ENCODE data around the gene IMPA2. TPM values are rescaled to one million over a fixed set of nuclear protein-coding genes. Genes with fewer than 3 reads are reported as not detected.

The IMPA2 gene
- total RNA-seq, 2 donors from 2014 or later = 269 to 446 TPM

GRCh38 chr18:12060182-12060870 is 79.0 kb downstream of the IMPA2 start:
- intact Hi-C loops (cut with DNase I) = no loop called here
- ATAC-seq (no peak), DNase-seq (no peak)
- WGBS, 2 donors = 64 to 87% methylated on average over 7 to 18 of the region's 20 CpGs
- no peaks in the 10 kb centered on the region for H3K27me3 ChIP-seq
- H3K4me1 ChIP-seq = no peaks in the 10 kb centered on the region
- no peak overlapping the region for H3K4me3 ChIP-seq
- TF ChIP-seq CTCF (IDR thresholded peaks at IDR 0.05) (no peak), POLR2A (IDR thresholded peaks at IDR 0.05) (no peak)
- H3K27ac ChIP-seq = no peak overlapping the region
- H3K36me3 ChIP-seq (replicated peaks in 1 of 2; ENCODE audit: insufficient read depth in 1 of 2, low read depth in 2 of 2) = no peaks in the 10 kb centered on the region
- H3K9me3 ChIP-seq = no peaks in the 10 kb centered on the region

GRCh38 chr18:12061685-12062084 is 80.4 kb downstream of the IMPA2 start:
- intact Hi-C loops (cut with DNase I) = no loop called here
- no peaks in the 10 kb centered on the region for H3K4me1 ChIP-seq
- H3K9me3 ChIP-seq = no peaks in the 10 kb centered on the region
- DNase-seq = no peak
- H3K36me3 ChIP-seq (replicated peaks in 1 of 2; ENCODE audit: insufficient read depth in 1 of 2, low read depth in 2 of 2) = no peaks in the 10 kb centered on the region
- no peak for TF ChIP-seq CTCF (IDR thresholded peaks at IDR 0.05)
- TF ChIP-seq POLR2A (IDR thresholded peaks at IDR 0.05) = no peak
- H3K27me3 ChIP-seq = no peaks in the 10 kb centered on the region
- H3K27ac ChIP-seq = no peak overlapping the region
- H3K4me3 ChIP-seq = no peak overlapping the region
- ATAC-seq = no peak
- 79 to 82% methylated on average over 5 to 14 of the region's 14 CpGs for WGBS, 2 donors

DNA sequence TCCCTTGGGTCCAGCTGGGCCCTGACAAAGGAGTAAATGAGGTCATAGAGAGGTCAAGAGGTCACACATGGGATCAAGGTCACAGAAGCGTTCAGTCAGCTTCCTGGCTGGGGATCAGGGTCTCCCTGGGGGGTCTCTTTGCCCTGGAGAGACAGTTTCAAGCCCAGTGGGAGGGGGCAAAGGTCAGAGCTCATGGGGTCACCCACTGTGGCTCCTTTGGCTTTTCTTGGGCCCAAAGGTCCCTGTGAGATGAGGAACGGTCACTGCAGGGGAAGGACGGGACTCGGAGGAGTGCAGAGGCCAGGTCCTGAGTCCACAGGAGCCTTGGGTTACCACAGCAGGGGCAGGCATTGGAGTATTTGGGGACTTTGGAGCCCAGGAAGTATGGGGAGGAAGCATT is 81.7 kb downstream of the IMPA2 start:
- no peaks in the 10 kb centered on the region for H3K9me3 ChIP-seq
- no peak for ATAC-seq
- no peak overlapping the region for H3K27ac ChIP-seq
- WGBS, 2 donors = 50 to 79% methylated on average over 4 of the region's 4 CpGs
- no peaks in the 10 kb centered on the region for H3K36me3 ChIP-seq (replicated peaks in 1 of 2; ENCODE audit: insufficient read depth in 1 of 2, low read depth in 2 of 2)
- intact Hi-C loops (cut with DNase I) = no loop called here
- DNase-seq = no peak
- H3K4me1 ChIP-seq = no peaks in the 10 kb centered on the region
- H3K4me3 ChIP-seq = no peak overlapping the region
- no peaks in the 10 kb centered on the region for H3K27me3 ChIP-seq
- TF ChIP-seq CTCF (IDR thresholded peaks at IDR 0.05) (no peak), POLR2A (IDR thresholded peaks at IDR 0.05) (no peak)

DNA sequence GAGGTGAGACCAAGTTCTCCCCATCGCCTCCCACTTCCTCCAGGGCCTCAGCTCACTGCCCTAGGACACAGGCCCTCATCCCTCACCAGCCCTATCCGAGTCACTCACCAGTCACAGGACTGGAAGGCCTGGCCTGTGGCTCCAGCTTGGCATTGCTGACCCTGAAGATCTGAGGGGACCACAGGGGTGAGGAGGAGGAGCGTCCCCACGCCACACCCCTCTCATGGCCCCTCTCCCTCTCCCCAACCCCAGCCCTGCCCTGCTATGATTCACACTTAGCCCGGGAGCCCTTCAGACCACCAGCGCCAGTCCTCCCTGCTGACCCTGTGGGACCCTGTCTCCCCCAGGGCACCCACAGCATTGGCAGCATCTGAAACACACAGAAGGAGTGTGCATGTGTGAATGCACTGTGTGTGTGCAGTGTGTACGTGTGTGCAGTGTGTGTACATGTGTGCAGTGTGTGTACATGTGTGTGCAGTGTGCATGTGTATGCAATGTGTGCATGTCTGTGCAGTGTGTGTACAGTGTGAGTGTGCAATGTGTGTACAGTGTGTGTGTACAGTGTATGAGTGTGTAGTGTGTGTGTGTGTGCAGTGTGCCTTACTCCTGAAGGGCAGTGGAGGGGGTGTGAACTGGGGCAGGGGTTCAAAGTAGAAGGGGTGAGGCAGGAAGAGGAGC is 82.9 kb downstream of the IMPA2 start:
- Histone ChIP-seq H3K27ac (no peak overlapping the region), H3K27me3 (no peaks in the 10 kb centered on the region), H3K4me1 (no peaks in the 10 kb centered on the region), H3K9me3 (no peaks in the 10 kb centered on the region), H3K4me3 (no peak overlapping the region), H3K36me3 (replicated peaks in 1 of 2; ENCODE audit: insufficient read depth in 1 of 2, low read depth in 2 of 2) (no peaks in the 10 kb centered on the region)
- ATAC-seq (no peak), DNase-seq (no peak)
- TF ChIP-seq POLR2A (IDR thresholded peaks at IDR 0.05) (no peak), CTCF (IDR thresholded peaks at IDR 0.05) (no peak)
- 74 to 82% methylated on average over 3 to 7 of the region's 7 CpGs for WGBS, 2 donors
- intact Hi-C loops (cut with DNase I) = no loop called here

DNA sequence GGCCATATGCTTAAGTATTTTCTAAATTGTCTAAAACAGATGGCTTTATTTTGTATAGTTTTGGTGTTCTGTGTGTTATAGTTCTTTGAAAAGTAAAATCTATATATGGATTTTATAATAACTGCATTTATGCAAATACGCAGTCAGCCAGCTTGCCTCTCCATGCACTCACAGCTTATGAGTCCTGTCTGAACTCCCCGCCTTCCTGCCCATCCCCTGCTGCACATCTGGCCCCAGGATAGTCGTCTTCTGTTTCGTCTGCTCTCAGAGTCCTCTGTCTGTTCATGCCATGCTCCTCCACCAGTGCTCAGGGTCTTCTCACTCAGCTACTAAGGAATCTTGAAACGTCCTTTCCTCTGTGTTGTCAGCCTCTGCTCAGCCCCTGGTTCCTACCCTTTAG is 84.1 kb downstream of the IMPA2 start:
- no peak for TF ChIP-seq POLR2A (IDR thresholded peaks at IDR 0.05)
- no peak for TF ChIP-seq CTCF (IDR thresholded peaks at IDR 0.05)
- no peak overlapping the region for H3K4me3 ChIP-seq
- intact Hi-C loops (cut with DNase I) = no loop called here
- H3K27ac ChIP-seq = no peak overlapping the region
- ATAC-seq = no peak
- H3K9me3 ChIP-seq = no peaks in the 10 kb centered on the region
- 75 to 79% methylated on average over 5 of the region's 5 CpGs for WGBS, 2 donors
- DNase-seq = no peak
- H3K27me3 ChIP-seq = no peaks in the 10 kb centered on the region
- H3K4me1 ChIP-seq = no peaks in the 10 kb centered on the region
- no peaks in the 10 kb centered on the region for H3K36me3 ChIP-seq (replicated peaks in 1 of 2; ENCODE audit: insufficient read depth in 1 of 2, low read depth in 2 of 2)

All from body of pancreas (tissue), 4 donors.